ENCODE measurements around the gene ETV6.

ETV6 gene

GRCh38 chr12:11786638-11787365 lies 137.3 kb downstream of the ETV6 start:
- no peak for DNase-seq

GRCh38 chr12:11787437-11787836 lies 138.0 kb downstream of the ETV6 start:
- no peak for DNase-seq

GRCh38 chr12:11787933-11788849 lies 138.7 kb downstream of the ETV6 start:
- DNase-seq, result no peak

- DNase-seq, result no peak
Observed at GRCh38 chr12:11793921-11794710, 144.6 kb downstream of the ETV6 start.

- no peak for DNase-seq
Observed at GRCh38 chr12:11794751-11795150, 145.3 kb downstream of the ETV6 start.

GRCh38 chr12:11795192-11795912 lies 145.9 kb downstream of the ETV6 start:
- DNase-seq, result no peak

- no peak for DNase-seq
Observed at GRCh38 chr12:11795913-11796459, 146.5 kb downstream of the ETV6 start.

- no peak for DNase-seq
Observed at GRCh38 chr12:11797317-11797913, 147.9 kb downstream of the ETV6 start.

GRCh38 chr12:11798006-11798708 lies 148.7 kb downstream of the ETV6 start:
- no peak for DNase-seq

GRCh38 chr12:11798856-11799501 lies 149.5 kb downstream of the ETV6 start:
- DNase-seq, result no peak

- no peak for DNase-seq
Observed at GRCh38 chr12:11799502-11799873, 150.0 kb downstream of the ETV6 start.

- no peak for DNase-seq
Observed at GRCh38 chr12:11801643-11802042, 152.2 kb downstream of the ETV6 start.

- no peak for DNase-seq
Observed at GRCh38 chr12:11804130-11804529, 154.7 kb downstream of the ETV6 start.

- DNase-seq, result no peak
Observed at GRCh38 chr12:11805043-11805442, 155.6 kb downstream of the ETV6 start.

- DNase-seq, result no peak
Observed at GRCh38 chr12:11805680-11806079, 156.2 kb downstream of the ETV6 start.

- DNase-seq, result no peak
Observed at GRCh38 chr12:11807458-11807857, 158.0 kb downstream of the ETV6 start.

- no peak for DNase-seq
Observed at GRCh38 chr12:11808931-11809330, 159.5 kb downstream of the ETV6 start.

GRCh38 chr12:11810206-11810545 lies 160.7 kb downstream of the ETV6 start:
- DNase-seq, result no peak

- DNase-seq, result no peak
Observed at GRCh38 chr12:11811008-11811407, 161.5 kb downstream of the ETV6 start.

- DNase-seq, result no peak
Observed at GRCh38 chr12:11812241-11812585, 162.7 kb downstream of the ETV6 start.

All from CD4-positive, alpha-beta T cell treated with Interleukin-10 for 1 hour (primary cell).